ENCODE results near the gene DNM3.
A peak's percentile ranks its signal among the peaks of the same experiment; 100 is the strongest.
"Not testable (repeated sequence)": the region's sequence is repeated elsewhere in the genome, so short reads cannot be mapped to it uniquely, and the experiment has no call there.

Gene DNM3

DNA sequence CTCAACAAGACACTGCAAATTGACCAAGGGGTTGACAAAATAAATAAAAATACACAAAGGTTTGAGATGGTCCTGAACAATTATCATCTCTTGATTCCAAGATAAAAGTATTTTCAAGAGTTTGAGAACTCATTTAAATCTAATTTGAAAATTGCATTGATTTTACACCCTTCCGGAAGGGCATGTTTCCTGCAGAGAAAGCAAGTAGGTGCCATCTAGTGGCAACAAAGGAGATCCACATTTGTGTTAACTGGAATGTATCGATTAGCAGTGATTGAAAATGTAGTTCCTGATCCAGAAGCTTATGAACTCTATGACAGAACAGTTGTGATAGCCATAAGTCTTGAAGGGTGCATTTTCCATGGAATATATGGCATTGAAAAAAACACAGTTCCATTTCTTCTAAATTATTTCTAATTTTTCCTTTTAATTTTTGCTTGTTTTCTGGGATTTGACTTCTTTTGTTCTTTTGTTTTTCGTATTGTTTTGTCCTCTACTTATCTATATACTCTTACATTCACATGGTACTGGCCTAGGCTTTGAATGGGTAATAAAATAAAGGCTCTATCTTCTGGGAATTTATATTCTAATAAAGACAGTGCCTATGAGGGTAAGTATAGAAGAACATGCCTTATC lies 143.7 kb downstream of the DNM3 start:
- no peak for DNase-seq

GRCh38 chr1:171985639-171986038 lies 144.3 kb downstream of the DNM3 start:
- peak; percentile 61 for DNase-seq

DNA sequence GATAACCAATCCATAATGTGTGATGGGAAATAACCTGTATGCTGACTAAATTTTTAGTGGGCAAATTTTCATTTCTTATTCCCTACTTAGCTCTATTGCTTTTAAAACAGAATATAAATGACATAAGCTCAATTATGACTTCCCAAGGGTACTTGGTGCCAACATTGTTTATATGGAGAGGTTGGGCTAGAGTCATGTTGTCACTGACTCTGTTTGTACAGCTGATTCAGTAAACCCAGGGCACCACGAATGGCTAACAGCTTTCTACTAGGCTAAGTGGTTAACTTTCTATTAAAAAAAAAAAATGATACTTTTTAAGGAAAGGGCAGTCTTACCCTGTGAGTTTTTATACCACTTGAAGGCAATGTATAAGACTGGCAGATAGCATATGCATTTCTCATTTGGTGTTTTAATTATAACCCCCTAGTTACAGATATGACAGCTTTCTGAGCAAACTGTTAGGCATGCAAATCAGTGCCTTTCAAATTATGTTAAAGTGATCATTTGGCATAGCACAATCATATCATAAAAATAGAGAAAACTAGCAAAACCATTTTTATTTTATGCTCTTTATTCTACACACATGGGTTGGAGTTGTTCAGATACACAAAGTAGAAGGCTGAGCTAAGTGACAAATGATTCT lies 147.1 kb downstream of the DNM3 start:
- DNase-seq, result no peak

- DNase-seq, result no peak
These were observed 149.1 kb downstream of the DNM3 start for GRCh38 chr1:171990371-171990770.

DNA sequence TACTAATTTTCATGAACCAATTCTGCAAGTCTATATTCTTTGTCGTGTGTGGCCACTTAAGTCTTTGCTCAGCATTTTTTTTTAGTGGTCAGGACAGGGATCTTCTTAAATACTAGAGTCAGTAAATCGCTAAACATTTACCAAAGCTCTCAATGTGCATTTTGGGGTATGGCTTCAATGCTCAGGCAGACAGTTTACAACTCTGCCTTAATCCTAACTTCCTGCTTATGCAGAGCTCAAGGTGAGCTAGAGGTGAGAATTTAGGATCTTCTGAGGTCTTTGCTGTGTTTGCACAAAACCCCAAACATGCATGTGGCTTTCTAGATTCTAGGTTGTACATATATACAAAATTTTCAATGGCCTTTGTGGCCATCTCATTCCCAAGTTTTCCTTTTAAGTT lies 153.0 kb downstream of the DNM3 start:
- no peak for DNase-seq

GRCh38 chr1:171995573-171995972 lies 154.3 kb downstream of the DNM3 start:
- no peak for DNase-seq

GRCh38 chr1:171997936-171998335 lies 156.6 kb downstream of the DNM3 start:
- DNase-seq, result no peak

- DNase-seq, result peak; percentile 86
These were observed 157.4 kb downstream of the DNM3 start for GRCh38 chr1:171998711-171999110.

- peak; percentile 89 for DNase-seq
These were observed 158.5 kb downstream of the DNM3 start for GRCh38 chr1:171999756-172000155.

- no peak for DNase-seq
These were observed 160.0 kb downstream of the DNM3 start for GRCh38 chr1:172001288-172001687.

DNA sequence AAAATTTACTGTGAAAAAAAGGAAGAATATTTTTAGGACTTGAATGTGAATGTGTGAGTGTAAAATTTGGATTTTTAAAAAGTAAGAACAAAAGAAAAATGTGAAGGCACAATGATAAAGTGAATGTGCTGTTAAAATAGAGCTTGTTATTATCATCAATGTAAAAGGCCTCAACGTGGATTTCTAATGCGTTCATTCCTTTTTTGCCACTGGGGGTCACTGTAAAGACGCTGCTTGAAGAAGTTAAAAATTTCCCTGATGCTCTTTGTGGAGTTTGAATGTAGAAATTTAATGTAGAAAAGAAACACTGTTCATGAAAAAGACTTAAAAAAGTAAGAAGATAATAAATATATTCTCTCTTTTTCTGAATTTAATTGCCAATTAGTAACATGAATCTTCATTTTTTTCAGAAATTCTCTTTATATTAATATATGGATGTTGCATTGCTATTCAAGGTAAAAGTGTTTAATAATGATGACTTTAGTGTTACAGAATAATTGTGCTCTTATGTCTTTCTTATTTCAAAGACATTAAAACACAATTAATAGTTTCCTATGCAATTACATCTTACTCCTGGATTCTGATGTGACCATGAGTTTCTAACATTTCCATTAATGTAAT lies 161.5 kb downstream of the DNM3 start:
- DNase-seq, result no peak

- DNase-seq, result no peak
These were observed 162.7 kb downstream of the DNM3 start for GRCh38 chr1:172003766-172004530.

DNA sequence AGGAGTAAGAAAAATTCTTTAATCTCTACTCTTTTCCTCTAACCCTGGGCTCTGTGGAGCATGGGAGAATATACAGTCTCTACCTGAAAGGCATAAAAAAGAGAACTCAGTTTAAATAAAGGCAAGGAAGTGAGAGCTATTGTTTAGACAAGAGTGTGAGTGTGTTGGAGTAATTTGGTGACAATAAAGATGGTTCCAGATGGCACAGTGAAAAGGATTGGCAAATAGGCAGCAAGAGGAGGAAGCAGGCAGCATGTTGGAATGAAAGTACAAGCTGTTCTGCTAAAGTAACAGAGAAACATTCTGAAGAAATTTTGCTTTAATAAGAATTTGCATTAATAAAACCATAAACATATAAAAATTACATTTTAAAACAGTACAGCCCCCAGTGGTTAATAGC lies 163.4 kb downstream of the DNM3 start:
- no peak for DNase-seq

GRCh38 chr1:172005856-172006255 lies 164.6 kb downstream of the DNM3 start:
- DNase-seq, result peak; percentile 76

- no peak for DNase-seq
These were observed 165.4 kb downstream of the DNM3 start for GRCh38 chr1:172006660-172007059.

GRCh38 chr1:172018727-172019311 lies 177.5 kb downstream of the DNM3 start:
- DNase-seq, result no peak

- no peak for DNase-seq
These were observed 178.7 kb downstream of the DNM3 start for GRCh38 chr1:172019976-172020375.

DNA sequence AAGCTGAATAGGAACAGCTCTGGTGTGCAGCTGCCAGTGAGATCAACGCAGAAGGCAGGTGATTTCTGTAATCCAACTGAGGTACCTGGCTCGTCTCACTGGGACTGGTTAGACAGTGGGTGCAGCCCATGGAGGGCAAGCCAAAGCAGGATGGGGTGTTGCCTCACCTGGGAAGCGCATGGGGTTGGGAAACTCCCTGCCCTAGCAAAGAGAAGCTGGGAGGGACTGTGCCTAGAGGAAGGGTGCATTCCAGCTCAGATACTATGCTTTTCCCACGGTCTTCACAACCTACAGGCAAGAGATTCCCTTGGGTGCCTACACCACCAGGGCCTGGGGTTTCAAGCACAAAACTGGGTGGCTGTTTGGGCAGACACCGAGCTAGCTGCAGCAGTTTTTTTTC lies 183.2 kb downstream of the DNM3 start:
- DNase-seq, result no peak

GRCh38 chr1:172024944-172025738 lies 183.8 kb downstream of the DNM3 start:
- DNase-seq, result not testable (repeated sequence)

- DNase-seq, result peak; percentile 78
These were observed 199.2 kb downstream of the DNM3 start for GRCh38 chr1:172040466-172040865.

DNA sequence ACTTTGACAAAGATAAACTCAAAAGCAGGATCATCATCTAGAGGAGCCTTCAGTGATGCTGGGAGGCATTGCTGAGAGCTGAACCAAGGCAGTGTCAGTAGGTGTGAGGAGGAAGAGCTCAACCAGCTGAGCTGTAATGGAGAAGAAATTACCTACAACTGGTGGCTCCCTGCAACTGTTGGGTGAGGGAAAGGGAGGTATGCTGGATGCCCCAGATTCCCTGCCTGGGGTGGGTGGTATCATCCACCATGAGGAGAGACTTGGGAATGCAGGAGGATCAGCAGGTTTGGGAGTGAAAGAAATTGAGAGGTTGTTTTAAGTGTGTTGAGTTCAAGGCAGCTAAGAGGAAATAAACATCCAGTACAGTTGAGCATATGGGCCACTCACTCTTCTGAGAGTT lies 199.8 kb downstream of the DNM3 start:
- no peak for DNase-seq

GRCh38 chr1:172041742-172042141 lies 200.4 kb downstream of the DNM3 start:
- no peak for DNase-seq

Measured in islet precursor cell (in vitro differentiated cells).